Measurements from ENCODE around the gene LOX.

DNA sequence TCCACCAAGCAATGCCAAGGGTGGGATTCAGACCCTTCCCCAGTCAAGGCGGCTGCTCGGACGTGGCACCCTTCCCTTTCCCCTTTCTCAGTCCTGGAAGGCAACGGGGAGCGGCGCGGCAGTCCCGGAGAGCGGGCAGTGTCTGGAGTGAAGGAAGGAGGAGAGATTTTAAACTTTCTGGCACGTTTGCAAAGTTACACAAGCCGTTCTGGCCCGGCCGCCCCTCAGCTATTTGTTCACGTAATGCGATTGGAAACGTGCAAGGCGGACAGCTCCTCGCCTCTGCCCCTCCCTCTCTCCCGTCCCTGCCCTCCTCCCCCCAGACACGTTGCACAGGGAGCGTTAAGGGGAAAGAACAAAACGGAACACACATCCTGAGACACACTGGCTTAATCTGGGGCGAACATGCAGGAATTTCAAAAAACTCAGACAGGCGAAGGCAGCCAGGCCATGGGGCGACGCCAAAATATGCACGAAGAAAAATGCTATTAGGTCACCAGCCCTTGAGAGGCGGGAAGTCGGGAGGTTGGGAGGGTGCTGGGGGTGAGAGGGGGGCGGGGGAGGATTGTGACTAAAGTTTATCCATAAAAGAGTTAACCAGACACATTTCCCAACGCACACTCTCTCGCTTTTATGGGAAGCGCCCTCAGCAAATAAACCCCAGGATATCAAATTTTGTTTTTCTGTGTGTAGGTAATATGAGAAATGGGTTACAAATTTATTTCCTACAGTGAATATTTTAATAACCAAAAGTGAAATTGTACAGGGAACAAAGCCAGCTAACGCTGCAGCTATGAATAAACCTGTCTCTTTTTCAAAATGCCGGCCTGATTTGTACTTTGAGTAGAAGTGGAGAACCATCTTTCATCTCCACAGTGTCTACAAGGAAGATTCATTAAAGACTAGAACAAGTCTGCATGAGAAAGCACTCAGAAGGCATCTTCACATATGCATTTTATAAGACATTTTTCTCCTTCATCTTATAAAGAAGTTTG is at the start of gene LOX:
- TF ChIP-seq, protein P1, sequence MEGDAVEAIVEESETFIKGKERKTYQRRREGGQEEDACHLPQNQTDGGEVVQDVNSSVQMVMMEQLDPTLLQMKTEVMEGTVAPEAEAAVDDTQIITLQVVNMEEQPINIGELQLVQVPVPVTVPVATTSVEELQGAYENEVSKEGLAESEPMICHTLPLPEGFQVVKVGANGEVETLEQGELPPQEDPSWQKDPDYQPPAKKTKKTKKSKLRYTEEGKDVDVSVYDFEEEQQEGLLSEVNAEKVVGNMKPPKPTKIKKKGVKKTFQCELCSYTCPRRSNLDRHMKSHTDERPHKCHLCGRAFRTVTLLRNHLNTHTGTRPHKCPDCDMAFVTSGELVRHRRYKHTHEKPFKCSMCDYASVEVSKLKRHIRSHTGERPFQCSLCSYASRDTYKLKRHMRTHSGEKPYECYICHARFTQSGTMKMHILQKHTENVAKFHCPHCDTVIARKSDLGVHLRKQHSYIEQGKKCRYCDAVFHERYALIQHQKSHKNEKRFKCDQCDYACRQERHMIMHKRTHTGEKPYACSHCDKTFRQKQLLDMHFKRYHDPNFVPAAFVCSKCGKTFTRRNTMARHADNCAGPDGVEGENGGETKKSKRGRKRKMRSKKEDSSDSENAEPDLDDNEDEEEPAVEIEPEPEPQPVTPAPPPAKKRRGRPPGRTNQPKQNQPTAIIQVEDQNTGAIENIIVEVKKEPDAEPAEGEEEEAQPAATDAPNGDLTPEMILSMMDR (conservative IDR thresholded peaks at IDR 0.05; ENCODE audit: low read depth in 2 of 2): no peak
- TF ChIP-seq JUNB (IDR thresholded peaks at IDR 0.05; ENCODE audit: unreplicated experiment): no peak
- no peak for TF ChIP-seq CREB1 (CRISPR knock-in tag; IDR thresholded peaks at IDR 0.05; ENCODE audit: low read depth)
- TF ChIP-seq, protein P2, sequence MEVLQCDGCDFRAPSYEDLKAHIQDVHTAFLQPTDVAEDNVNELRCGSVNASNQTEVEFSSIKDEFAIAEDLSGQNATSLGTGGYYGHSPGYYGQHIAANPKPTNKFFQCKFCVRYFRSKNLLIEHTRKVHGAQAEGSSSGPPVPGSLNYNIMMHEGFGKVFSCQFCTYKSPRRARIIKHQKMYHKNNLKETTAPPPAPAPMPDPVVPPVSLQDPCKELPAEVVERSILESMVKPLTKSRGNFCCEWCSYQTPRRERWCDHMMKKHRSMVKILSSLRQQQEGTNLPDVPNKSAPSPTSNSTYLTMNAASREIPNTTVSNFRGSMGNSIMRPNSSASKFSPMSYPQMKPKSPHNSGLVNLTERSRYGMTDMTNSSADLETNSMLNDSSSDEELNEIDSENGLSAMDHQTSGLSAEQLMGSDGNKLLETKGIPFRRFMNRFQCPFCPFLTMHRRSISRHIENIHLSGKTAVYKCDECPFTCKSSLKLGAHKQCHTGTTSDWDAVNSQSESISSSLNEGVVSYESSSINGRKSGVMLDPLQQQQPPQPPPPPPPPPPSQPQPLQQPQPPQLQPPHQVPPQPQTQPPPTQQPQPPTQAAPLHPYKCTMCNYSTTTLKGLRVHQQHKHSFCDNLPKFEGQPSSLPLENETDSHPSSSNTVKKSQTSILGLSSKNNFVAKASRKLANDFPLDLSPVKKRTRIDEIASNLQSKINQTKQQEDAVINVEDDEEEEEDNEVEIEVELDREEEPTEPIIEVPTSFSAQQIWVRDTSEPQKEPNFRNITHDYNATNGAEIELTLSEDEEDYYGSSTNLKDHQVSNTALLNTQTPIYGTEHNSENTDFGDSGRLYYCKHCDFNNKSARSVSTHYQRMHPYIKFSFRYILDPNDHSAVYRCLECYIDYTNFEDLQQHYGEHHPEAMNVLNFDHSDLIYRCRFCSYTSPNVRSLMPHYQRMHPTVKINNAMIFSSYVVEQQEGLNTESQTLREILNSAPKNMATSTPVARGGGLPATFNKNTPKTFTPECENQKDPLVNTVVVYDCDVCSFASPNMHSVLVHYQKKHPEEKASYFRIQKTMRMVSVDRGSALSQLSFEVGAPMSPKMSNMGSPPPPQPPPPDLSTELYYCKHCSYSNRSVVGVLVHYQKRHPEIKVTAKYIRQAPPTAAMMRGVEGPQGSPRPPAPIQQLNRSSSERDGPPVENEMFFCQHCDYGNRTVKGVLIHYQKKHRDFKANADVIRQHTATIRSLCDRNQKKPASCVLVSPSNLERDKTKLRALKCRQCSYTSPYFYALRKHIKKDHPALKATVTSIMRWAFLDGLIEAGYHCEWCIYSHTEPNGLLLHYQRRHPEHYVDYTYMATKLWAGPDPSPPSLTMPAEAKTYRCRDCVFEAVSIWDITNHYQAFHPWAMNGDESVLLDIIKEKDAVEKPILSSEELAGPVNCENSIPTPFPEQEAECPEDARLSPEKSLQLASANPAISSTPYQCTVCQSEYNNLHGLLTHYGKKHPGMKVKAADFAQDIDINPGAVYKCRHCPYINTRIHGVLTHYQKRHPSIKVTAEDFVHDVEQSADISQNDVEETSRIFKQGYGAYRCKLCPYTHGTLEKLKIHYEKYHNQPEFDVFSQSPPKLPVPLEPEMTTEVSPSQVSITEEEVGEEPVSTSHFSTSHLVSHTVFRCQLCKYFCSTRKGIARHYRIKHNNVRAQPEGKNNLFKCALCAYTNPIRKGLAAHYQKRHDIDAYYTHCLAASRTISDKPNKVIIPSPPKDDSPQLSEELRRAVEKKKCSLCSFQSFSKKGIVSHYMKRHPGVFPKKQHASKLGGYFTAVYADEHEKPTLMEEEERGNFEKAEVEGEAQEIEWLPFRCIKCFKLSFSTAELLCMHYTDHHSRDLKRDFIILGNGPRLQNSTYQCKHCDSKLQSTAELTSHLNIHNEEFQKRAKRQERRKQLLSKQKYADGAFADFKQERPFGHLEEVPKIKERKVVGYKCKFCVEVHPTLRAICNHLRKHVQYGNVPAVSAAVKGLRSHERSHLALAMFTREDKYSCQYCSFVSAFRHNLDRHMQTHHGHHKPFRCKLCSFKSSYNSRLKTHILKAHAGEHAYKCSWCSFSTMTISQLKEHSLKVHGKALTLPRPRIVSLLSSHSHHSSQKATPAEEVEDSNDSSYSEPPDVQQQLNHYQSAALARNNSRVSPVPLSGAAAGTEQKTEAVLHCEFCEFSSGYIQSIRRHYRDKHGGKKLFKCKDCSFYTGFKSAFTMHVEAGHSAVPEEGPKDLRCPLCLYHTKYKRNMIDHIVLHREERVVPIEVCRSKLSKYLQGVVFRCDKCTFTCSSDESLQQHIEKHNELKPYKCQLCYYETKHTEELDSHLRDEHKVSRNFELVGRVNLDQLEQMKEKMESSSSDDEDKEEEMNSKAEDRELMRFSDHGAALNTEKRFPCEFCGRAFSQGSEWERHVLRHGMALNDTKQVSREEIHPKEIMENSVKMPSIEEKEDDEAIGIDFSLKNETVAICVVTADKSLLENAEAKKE (CRISPR knock-in tag; IDR thresholded peaks at IDR 0.05): no peak
- TF ChIP-seq, protein P3, sequence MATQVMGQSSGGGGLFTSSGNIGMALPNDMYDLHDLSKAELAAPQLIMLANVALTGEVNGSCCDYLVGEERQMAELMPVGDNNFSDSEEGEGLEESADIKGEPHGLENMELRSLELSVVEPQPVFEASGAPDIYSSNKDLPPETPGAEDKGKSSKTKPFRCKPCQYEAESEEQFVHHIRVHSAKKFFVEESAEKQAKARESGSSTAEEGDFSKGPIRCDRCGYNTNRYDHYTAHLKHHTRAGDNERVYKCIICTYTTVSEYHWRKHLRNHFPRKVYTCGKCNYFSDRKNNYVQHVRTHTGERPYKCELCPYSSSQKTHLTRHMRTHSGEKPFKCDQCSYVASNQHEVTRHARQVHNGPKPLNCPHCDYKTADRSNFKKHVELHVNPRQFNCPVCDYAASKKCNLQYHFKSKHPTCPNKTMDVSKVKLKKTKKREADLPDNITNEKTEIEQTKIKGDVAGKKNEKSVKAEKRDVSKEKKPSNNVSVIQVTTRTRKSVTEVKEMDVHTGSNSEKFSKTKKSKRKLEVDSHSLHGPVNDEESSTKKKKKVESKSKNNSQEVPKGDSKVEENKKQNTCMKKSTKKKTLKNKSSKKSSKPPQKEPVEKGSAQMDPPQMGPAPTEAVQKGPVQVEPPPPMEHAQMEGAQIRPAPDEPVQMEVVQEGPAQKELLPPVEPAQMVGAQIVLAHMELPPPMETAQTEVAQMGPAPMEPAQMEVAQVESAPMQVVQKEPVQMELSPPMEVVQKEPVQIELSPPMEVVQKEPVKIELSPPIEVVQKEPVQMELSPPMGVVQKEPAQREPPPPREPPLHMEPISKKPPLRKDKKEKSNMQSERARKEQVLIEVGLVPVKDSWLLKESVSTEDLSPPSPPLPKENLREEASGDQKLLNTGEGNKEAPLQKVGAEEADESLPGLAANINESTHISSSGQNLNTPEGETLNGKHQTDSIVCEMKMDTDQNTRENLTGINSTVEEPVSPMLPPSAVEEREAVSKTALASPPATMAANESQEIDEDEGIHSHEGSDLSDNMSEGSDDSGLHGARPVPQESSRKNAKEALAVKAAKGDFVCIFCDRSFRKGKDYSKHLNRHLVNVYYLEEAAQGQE (IDR thresholded peaks at IDR 0.05; ENCODE audit: unreplicated experiment): peak; percentile 48
- no peak for TF ChIP-seq EZH2 (IDR thresholded peaks at IDR 0.05; ENCODE audit: low read depth, unreplicated experiment)
- no peak; the same call in 1 of the 2 replicates for TF ChIP-seq POLR2AphosphoS5 (IDR thresholded peaks at IDR 0.05; ENCODE audit: low read depth)
- TF ChIP-seq, protein P4, sequence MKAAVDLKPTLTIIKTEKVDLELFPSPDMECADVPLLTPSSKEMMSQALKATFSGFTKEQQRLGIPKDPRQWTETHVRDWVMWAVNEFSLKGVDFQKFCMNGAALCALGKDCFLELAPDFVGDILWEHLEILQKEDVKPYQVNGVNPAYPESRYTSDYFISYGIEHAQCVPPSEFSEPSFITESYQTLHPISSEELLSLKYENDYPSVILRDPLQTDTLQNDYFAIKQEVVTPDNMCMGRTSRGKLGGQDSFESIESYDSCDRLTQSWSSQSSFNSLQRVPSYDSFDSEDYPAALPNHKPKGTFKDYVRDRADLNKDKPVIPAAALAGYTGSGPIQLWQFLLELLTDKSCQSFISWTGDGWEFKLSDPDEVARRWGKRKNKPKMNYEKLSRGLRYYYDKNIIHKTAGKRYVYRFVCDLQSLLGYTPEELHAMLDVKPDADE (IDR thresholded peaks at IDR 0.05): no peak
- no peak for TF ChIP-seq NANOG (IDR thresholded peaks at IDR 0.05; ENCODE audit: borderline replicate concordance)

All from GM23338 (cell line).